IMR-90 (cell line): ENCODE results near the gene FAM53B. TPM values are rescaled to one million over a fixed set of nuclear protein-coding genes. Genes with fewer than 3 reads are reported as not detected.

Experiments used
- ATAC-seq: fragments of 200-7000 bp; cut with Tn5 transposase; 2 replicates; pipeline ENCODE4 v1.9.1; 2020; ENCODE audit warnings: low read depth, mild to moderate bottlenecking, moderate library complexity
- BruUV-seq: library from RNA; stranded (reverse); fragments of 400-500 nt; replicated peaks from 2 replicates; lab custom pipeline; 2021; lab: Mats Ljungman, UMichigan
- CTCF ChIA-PET: fragments of 300-600 bp; formaldehyde crosslinking; extraction: SDS; loops from one replicate; lab custom pipeline; 2021; ENCODE audit warnings: antibody characterized with exemption; lab: Yijun Ruan, JAX
- POLR2A ChIA-PET: fragments of 300-600 bp; sonication (Branson Sonifier 250); formaldehyde crosslinking; loops from one replicate; lab custom pipeline; 2022; ENCODE audit warnings: antibody characterized with exemption; ENCODE audit not compliant: unreplicated experiment; lab: Charles Lee
- DNase-seq: peaks from one replicate; pipeline ENCODE4 v3.0.0; 2013
- H2AFZ ChIP-seq: replicated peaks from 2 replicates; pipeline ENCODE3; 2013; ENCODE audit warnings: low read length, mild to moderate bottlenecking; ENCODE audit not compliant: poor library complexity
- H2AK5ac ChIP-seq: 2 replicates; pipeline ENCODE4 v1.6.1; 2013; ENCODE audit warnings: low read depth, low read length, inconsistent platforms
- H2AK9ac ChIP-seq: replicated peaks from 2 replicates; pipeline ENCODE3; 2013; ENCODE audit warnings: mild to moderate bottlenecking, low read depth, low read length, moderate library complexity; ENCODE audit not compliant: poor library complexity
- H2BK120ac ChIP-seq: 2 replicates; pipeline ENCODE4 v1.6.1; 2013; ENCODE audit warnings: low read depth, low read length, inconsistent platforms
- H2BK15ac ChIP-seq: 3 replicates; pipeline ENCODE4 v1.6.1; 2013; ENCODE audit warnings: low read depth, low read length, inconsistent platforms
- H2BK20ac ChIP-seq: 2 replicates; pipeline ENCODE4 v1.6.1; 2013; ENCODE audit warnings: low read depth, mild to moderate bottlenecking, inconsistent platforms, low read length, moderate library complexity
- H2BK5ac ChIP-seq: 2 replicates; pipeline ENCODE4 v1.6.1; 2013; ENCODE audit warnings: mild to moderate bottlenecking, low read depth, low read length, inconsistent platforms; ENCODE audit not compliant: poor library complexity, severe bottlenecking
- H3K14ac ChIP-seq: replicated peaks from 2 replicates; pipeline ENCODE4 v1.6.1; 2013; ENCODE audit warnings: low read depth, low read length, inconsistent platforms
- H3K18ac ChIP-seq: 2 replicates; pipeline ENCODE4 v1.6.1; 2013; ENCODE audit warnings: low read depth, low read length, control low read depth
- H3K23ac ChIP-seq: 2 replicates; pipeline ENCODE4 v1.6.1; 2013; ENCODE audit warnings: low read depth, low read length, inconsistent platforms
- H3K27ac ChIP-seq: 2 replicates; pipeline ENCODE4 v1.5.1; 2013; ENCODE audit warnings: mild to moderate bottlenecking, control low read depth, low read length; ENCODE audit not compliant: insufficient read depth
- H3K27me3 ChIP-seq: 2 replicates; pipeline ENCODE4 v1.6.1; 2013; ENCODE audit warnings: low read length; ENCODE audit not compliant: control insufficient read depth, insufficient read depth
- H3K36me3 ChIP-seq: 2 replicates; pipeline ENCODE4 v1.6.1; 2013; ENCODE audit warnings: low read length, mixed read lengths; ENCODE audit not compliant: control insufficient read depth, insufficient read depth
- H3K4ac ChIP-seq: 2 replicates; pipeline ENCODE4 v1.6.1; 2013; ENCODE audit warnings: low read depth, low read length, inconsistent platforms
- H3K4me1 ChIP-seq: 2 replicates; pipeline ENCODE4 v1.6.1; 2013; ENCODE audit warnings: low read length, mixed read lengths; ENCODE audit not compliant: control insufficient read depth, insufficient read depth
- H3K4me2 ChIP-seq: 2 replicates; pipeline ENCODE4 v1.6.1; 2013; ENCODE audit warnings: low read depth, mild to moderate bottlenecking, control low read depth, low read length, moderate library complexity
- H3K4me3 ChIP-seq: 2 replicates; pipeline ENCODE4 v1.5.1; 2013; ENCODE audit warnings: low read depth, mild to moderate bottlenecking, control low read depth, low read length, moderate library complexity; ENCODE audit not compliant: insufficient read depth
- H3K56ac ChIP-seq: 2 replicates; pipeline ENCODE4 v1.6.1; 2013; ENCODE audit warnings: low read length, inconsistent platforms; ENCODE audit not compliant: insufficient read depth; ENCODE audit errors: extremely low read depth
- H3K79me1 ChIP-seq, 2 experiments: 2 replicates each; pipeline ENCODE4 v1.6.1; 2013; ENCODE audit warnings: low read length in 2 of 2, inconsistent platforms in 1 of 2, low read depth in 1 of 2
- H3K9ac ChIP-seq: 2 replicates; pipeline ENCODE4 v1.6.1; 2013; ENCODE audit warnings: low read depth, low read length, control low read depth
- H3K9me1 ChIP-seq: 2 replicates; pipeline ENCODE4 v1.6.1; 2013; ENCODE audit warnings: low read length, inconsistent platforms; ENCODE audit not compliant: insufficient read depth
- H3K9me3 ChIP-seq: 2 replicates; pipeline ENCODE4 v1.6.1; 2013; ENCODE audit warnings: low read length; ENCODE audit not compliant: control insufficient read depth, insufficient read depth
- H4K20me1 ChIP-seq: 2 replicates; pipeline ENCODE4 v1.6.1; 2013; ENCODE audit warnings: low read length, inconsistent platforms; ENCODE audit not compliant: insufficient read depth
- H4K5ac ChIP-seq: 2 replicates; pipeline ENCODE4 v1.6.1; 2013; ENCODE audit warnings: mild to moderate bottlenecking, low read depth, low read length, control low read depth
- H4K8ac ChIP-seq, 2 experiments: 2 replicates each; pipeline ENCODE4 v1.6.1; 2013; ENCODE audit warnings: low read depth in 2 of 2, low read length in 2 of 2, control low read depth in 1 of 2, inconsistent platforms in 1 of 2
- H4K91ac ChIP-seq: 2 replicates; pipeline ENCODE4 v1.6.1; 2013; ENCODE audit warnings: low read depth, low read length, inconsistent platforms; ENCODE audit not compliant: insufficient read depth
- BHLHE40 ChIP-seq: fragments of 150-350 bp; IDR thresholded peaks from 2 replicates; pipeline ENCODE4 v1.6.1; 2016; ENCODE audit warnings: mild to moderate bottlenecking, low read depth, low read length
- MAFK ChIP-seq: IDR thresholded peaks from 2 replicates; pipeline ENCODE4 v1.6.1; 2012; ENCODE audit warnings: low read depth, low read length, improper control_type of control experiment
- WGBS, 2 experiments: methylation state at CpG; one replicate each; pipeline versions ENCODE4 v1.1.5 to v1.1.7; 2013; ENCODE audit warnings: missing lambda C conversion rate in 2 of 2; ENCODE audit not compliant: insufficient read length in 1 of 2; ENCODE audit errors: extremely low coverage in 2 of 2; 5-methylcytosine and 5-hydroxymethylcytosine counted together
- dilution Hi-C: fragments of 300-500 bp; cut with HindIII; formaldehyde crosslinking; loops from one replicate; pipeline ENCODE4 v1.14.3; 2018; ENCODE audit warnings: low sequenced_read_pairs; ENCODE audit not compliant: unreplicated experiment
- in situ Hi-C: fragments of 300-500 bp; cut with MboI; formaldehyde crosslinking; loops from 3 replicates; pipeline ENCODE4 v1.14.3; 2019; ENCODE audit warnings: low sequenced_read_pairs, inconsistent platforms, mixed read lengths
- intact Hi-C: fragments of 100-400 bp; cut with micrococcal nuclease; formaldehyde crosslinking; loops from 2 replicates; pipeline ENCODE4 v1.10.0; 2022
- polyA plus RNA-seq, 3 experiments: library from polyadenylated mRNA; depleted of rRNA; stranded (reverse); fragments of >200 nt; gene quantifications; 2 replicates each; pipeline ENCODE4 v1.2.3, GENCODE V29; 2012; ENCODE audit warnings: low replicate concordance in 1 of 3
- total RNA-seq: library from RNA; depleted of rRNA; stranded (reverse); fragments of >200 nt; gene quantifications from 2 replicates; pipeline ENCODE4 v1.2.3, GENCODE V29; 2012

Gene FAM53B
- total and polyA plus RNA-seq, 2 of the 4 experiments (the other 2 are of a cell fraction) = 3.8 to 5.7 TPM

DNA sequence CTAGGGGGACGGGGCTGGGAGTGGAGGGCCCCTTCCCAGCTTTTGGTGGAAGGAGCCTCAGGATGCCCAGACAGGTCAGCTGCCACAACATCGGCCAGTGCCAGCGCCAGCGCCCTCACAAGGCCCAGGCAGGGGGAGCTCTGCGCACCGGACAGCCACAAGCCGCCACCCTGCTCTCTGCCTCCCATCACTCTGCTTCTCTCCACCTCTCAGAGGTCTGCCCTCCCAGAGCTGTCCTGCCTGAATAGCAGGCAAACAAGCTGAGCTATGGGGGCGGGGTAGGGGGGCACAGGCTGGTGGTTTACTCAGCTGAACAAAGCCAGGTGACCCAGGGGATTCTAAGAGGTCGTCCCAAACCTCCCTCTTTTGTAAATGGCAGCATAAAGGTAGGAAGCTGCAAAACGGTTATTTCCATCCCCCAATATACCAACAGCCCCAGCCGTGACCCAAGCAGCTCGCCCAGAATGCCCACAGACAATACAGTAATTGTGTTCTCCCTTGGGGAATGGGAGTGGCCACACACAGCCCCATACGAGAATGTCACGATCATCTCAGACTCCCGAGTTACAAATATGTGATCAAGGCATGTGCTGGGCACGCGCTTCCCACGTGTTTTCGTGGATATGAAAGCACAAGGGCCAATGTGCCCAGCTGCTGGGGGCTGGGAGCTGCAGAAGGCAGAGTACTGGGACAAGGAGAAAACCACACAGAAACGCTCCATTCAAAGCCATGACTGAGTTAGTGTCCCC lies 19.7 kb downstream of the FAM53B start:
- H3K18ac ChIP-seq = no peak overlapping the region
- intact Hi-C loops = no loop called here
- no peak overlapping the region for H2BK120ac ChIP-seq
- H4K8ac ChIP-seq = no peak overlapping the region
- H3K9me1 ChIP-seq = peaks cover 3% of the 10 kb centered on the region; the same call in 1 of the 2 replicates
- DNase-seq = no peak
- H3K4me3 ChIP-seq = no peak overlapping the region
- TF ChIP-seq MAFK = no peak
- TF ChIP-seq BHLHE40 = no peak
- H4K5ac ChIP-seq = no peak overlapping the region
- no peak overlapping the region for H3K27ac ChIP-seq
- H2AK9ac ChIP-seq = no peak overlapping the region
- no peak overlapping the region for H2AFZ ChIP-seq
- H2BK20ac ChIP-seq = no peak overlapping the region
- dilution Hi-C loops = no loop called here
- no peaks in the 10 kb centered on the region for H3K27me3 ChIP-seq
- H3K4me2 ChIP-seq = no peak overlapping the region
- H4K20me1 ChIP-seq = peaks cover 6% of the 10 kb centered on the region
- H3K14ac ChIP-seq = no peak overlapping the region
- H3K9me3 ChIP-seq = no peaks in the 10 kb centered on the region
- H3K9ac ChIP-seq = no peak overlapping the region
- no peak overlapping the region for H3K4ac ChIP-seq
- no peak for ATAC-seq
- no TSS peak for BruUV-seq
- H2AK5ac ChIP-seq = no peak overlapping the region
- H4K91ac ChIP-seq = no peak overlapping the region
- H3K23ac ChIP-seq = no peak overlapping the region
- ChIA-PET POLR2A (no interaction called here), CTCF (no interaction called here)
- WGBS, 2 experiments = 90% methylated on average over 6 of the region's 20 CpGs; no CpG with 5 or more reads in 1 of the 2 experiments
- peaks cover 5% of the 10 kb centered on the region; the same call in 1 of the 2 replicates for H3K4me1 ChIP-seq
- peaks cover 8% of the 10 kb centered on the region in 2 experiments; a peak in 2 of 4 replicates for H3K79me1 ChIP-seq
- H3K56ac ChIP-seq = no peak overlapping the region
- H3K36me3 ChIP-seq = peaks cover 2% of the 10 kb centered on the region; the same call in 1 of the 2 replicates
- H2BK5ac ChIP-seq = no peak overlapping the region
- in situ Hi-C loops = no loop called here
- H2BK15ac ChIP-seq = no peak overlapping the region
